Endothelial cell of umbilical vein (primary cell): Measurements from ENCODE around the gene MCM9. TPM values are rescaled to one million over a fixed set of nuclear protein-coding genes. Genes with fewer than 3 reads are reported as not detected.

ENCODE experiments used
- BruUV-seq: library from RNA; stranded (reverse); fragments of 400-500 nt; replicated peaks from 2 replicates; lab custom pipeline; 2021; lab: Mats Ljungman, UMichigan
- CTCF ChIA-PET: fragments of 300-600, 350-600 bp; sonication (Branson Sonifier 250); formaldehyde crosslinking; loops from one replicate; lab custom pipeline; 2021; ENCODE audit warnings: antibody characterized with exemption, inconsistent platforms; lab: Charles Lee
- POLR2A ChIA-PET: fragments of 300-600, 350-600 bp; sonication (Branson Sonifier 250); formaldehyde crosslinking; loops from one replicate; lab custom pipeline; 2021; ENCODE audit warnings: antibody characterized with exemption, inconsistent platforms; lab: Charles Lee
- DNase-seq: peaks from one replicate; pipeline ENCODE4 v3.0.0-alpha.2; 2011; ENCODE audit warnings: low read depth, low spot score
- FAIRE-seq: peaks from 2 replicates; lab custom pipeline; 2011; peaks lifted over from hg19 to GRCh38; lab: Jason Lieb, UNC
- H2AFZ ChIP-seq: 2 replicates; pipeline ENCODE4 v1.6.0; 2012; ENCODE audit warnings: low read depth, low read length, control low read depth, inconsistent platforms
- H3K27ac ChIP-seq: 2 replicates; pipeline ENCODE4 v1.5.1; 2011; ENCODE audit warnings: low read depth, mild to moderate bottlenecking, control low read depth, low read length, moderate library complexity; ENCODE audit not compliant: insufficient read depth
- H3K27me3 ChIP-seq, 2 experiments: 2 replicates each; pipeline versions ENCODE4 v1.6.0 to v1.6.1; 2011; ENCODE audit warnings: low read length in 2 of 2, mixed read lengths in 1 of 2; ENCODE audit not compliant: control insufficient read depth in 2 of 2, insufficient read depth in 2 of 2
- H3K36me3 ChIP-seq, 2 experiments: 2 replicates in 1 of 2; 3 replicates in 1 of 2; pipeline ENCODE4 v1.5.1; 2011; ENCODE audit warnings: low read length in 2 of 2, mild to moderate bottlenecking in 1 of 2, moderate library complexity in 1 of 2; ENCODE audit not compliant: control insufficient read depth in 2 of 2, insufficient read depth in 2 of 2; ENCODE audit errors: extremely low read depth in 1 of 2
- H3K4me1 ChIP-seq: 3 replicates; pipeline ENCODE4 v1.5.1; 2011; ENCODE audit warnings: mild to moderate bottlenecking, low read length; ENCODE audit not compliant: control insufficient read depth, insufficient read depth; ENCODE audit errors: extremely low read depth
- H3K4me2 ChIP-seq: 2 replicates; pipeline ENCODE4 v1.6.1; 2011; ENCODE audit warnings: low read length, control low read depth, mixed read lengths; ENCODE audit not compliant: insufficient read depth
- H3K4me3 ChIP-seq, 3 experiments: fragments of 200-600 bp in 1 of 3; sonication (generic), shearing (Covaris generic) in 1 of 3; replicated peaks in 1 of 3; 2 replicates each; pipeline ENCODE4 v1.5.1; 2011 to 2016; ENCODE audit warnings: control low read depth in 3 of 3, low read length in 3 of 3, mild to moderate bottlenecking in 2 of 3, inconsistent platforms in 1 of 3, low read depth in 1 of 3, moderate library complexity in 1 of 3; ENCODE audit not compliant: insufficient read depth in 1 of 3
- H3K79me2 ChIP-seq: 2 replicates; pipeline ENCODE4 v1.6.0; 2012; ENCODE audit warnings: low read length, inconsistent platforms; ENCODE audit not compliant: control insufficient read depth, insufficient read depth
- H3K9ac ChIP-seq: replicated peaks from 2 replicates; pipeline ENCODE3; 2011; ENCODE audit warnings: low read length, control low read depth; ENCODE audit not compliant: insufficient read depth; ENCODE audit errors: extremely low read depth
- H3K9me1 ChIP-seq: replicated peaks from 3 replicates; pipeline ENCODE4 v1.6.0; 2011; ENCODE audit warnings: mild to moderate bottlenecking, low read length; ENCODE audit not compliant: control insufficient read depth, insufficient read depth; ENCODE audit errors: extremely low read depth
- H3K9me3 ChIP-seq: replicated peaks from 2 replicates; pipeline ENCODE4 v1.5.1; 2012; ENCODE audit warnings: low read length, inconsistent platforms; ENCODE audit not compliant: control insufficient read depth, insufficient read depth
- H4K20me1 ChIP-seq: replicated peaks from 2 replicates; pipeline ENCODE3; 2011; ENCODE audit warnings: mild to moderate bottlenecking, low read length; ENCODE audit not compliant: control insufficient read depth, insufficient read depth; ENCODE audit errors: extremely low read depth
- CTCF ChIP-seq, 2 donors: IDR thresholded peaks; 1 replicate in 1 of 2; 2 replicates in 1 of 2; pipeline ENCODE4 v1.5.1; 2011; ENCODE audit warnings: low read length in 2 of 2, mild to moderate bottlenecking in 2 of 2, moderate library complexity in 2 of 2, control low read depth in 1 of 2, inconsistent platforms in 1 of 2, low read depth in 1 of 2; ENCODE audit not compliant: insufficient read depth in 1 of 2; ENCODE audit errors: extremely low read depth in 1 of 2
- EZH2 ChIP-seq: IDR thresholded peaks from 2 replicates; pipeline ENCODE4 v1.6.1; 2012; ENCODE audit warnings: borderline replicate concordance, low read depth, mild to moderate bottlenecking, moderate library complexity, low read length, inconsistent platforms; ENCODE audit not compliant: severe bottlenecking
- FOS ChIP-seq: IDR thresholded peaks from 2 replicates; pipeline ENCODE4 v1.6.1; 2011; ENCODE audit warnings: mild to moderate bottlenecking, low read length, moderate library complexity, borderline replicate concordance; ENCODE audit not compliant: insufficient read depth
- GATA2 ChIP-seq: IDR thresholded peaks from 2 replicates; pipeline ENCODE4 v1.7.0; 2011; ENCODE audit warnings: low read depth, mild to moderate bottlenecking, moderate library complexity, mixed read lengths, low read length; ENCODE audit not compliant: insufficient read length, insufficient read depth
- JUN ChIP-seq: IDR thresholded peaks from 2 replicates; pipeline ENCODE4 v1.6.1; 2011; ENCODE audit warnings: borderline replicate concordance, low read depth; ENCODE audit not compliant: insufficient read length, insufficient read depth
- MAX ChIP-seq: IDR thresholded peaks from 2 replicates; pipeline ENCODE4 v1.6.1; 2011; ENCODE audit not compliant: insufficient read depth, insufficient read length
- MYC ChIP-seq: IDR thresholded peaks from one replicate; pipeline ENCODE4 v1.6.1; 2011; ENCODE audit warnings: mild to moderate bottlenecking, low read depth, low read length
- POLR2A ChIP-seq: IDR thresholded peaks from 2 replicates; pipeline ENCODE4 v1.6.1; 2012; ENCODE audit warnings: low read depth, mild to moderate bottlenecking, control low read depth, low read length
- POLR2AphosphoS5 ChIP-seq: IDR thresholded peaks from 2 replicates; pipeline ENCODE4 v1.6.1; 2012; ENCODE audit warnings: low read depth, mild to moderate bottlenecking, control low read depth, low read length, moderate library complexity; ENCODE audit not compliant: insufficient read depth
- dilution Hi-C: fragments of 300-500 bp; cut with MboI; formaldehyde crosslinking; loops from one replicate; pipeline ENCODE4 v1.15.0; 2019; ENCODE audit warnings: low sequenced_read_pairs; ENCODE audit not compliant: extremely low pct_ligation_motif_present
- intact Hi-C: fragments of 100-400 bp; cut with micrococcal nuclease; formaldehyde crosslinking; loops from one replicate; pipeline ENCODE4 v1.10.0; 2022
- polyA plus RNA-seq, 4 experiments: library from polyadenylated mRNA; depleted of rRNA in 3 of 4; stranded (reverse) in 3 of 4; unstranded in 1 of 4; fragments of >200 nt; gene quantifications; 2 replicates each; pipeline versions ENCODE4 v1.2.1 to v1.2.3, GENCODE V29; 2011 to 2012; ENCODE audit warnings: missing spikeins in 1 of 4
- total RNA-seq: library from RNA; stranded (reverse); gene quantifications from 2 replicates; pipeline ENCODE4 v1.2.3, GENCODE V29; 2021

Gene MCM9
- total and polyA plus RNA-seq, 2 donors (not counting 3 experiments of a cell fraction or from before 2014, with no cell fraction given): 2.0 to 14.1 TPM

GRCh38 chr6:118764766-118765165, 170.2 kb downstream of the MCM9 start:
- no peaks in the 10 kb centered on the region for H3K36me3 ChIP-seq
- no peaks in the 10 kb centered on the region for H3K79me2 ChIP-seq
- no TSS peak for BruUV-seq
- POLR2A ChIA-PET: no interaction called here
- no peak overlapping the region for H3K9ac ChIP-seq
- DNase-seq (no peak), FAIRE-seq (no peak)
- CTCF ChIA-PET: no interaction called here
- dilution Hi-C loops: no loop called here
- intact Hi-C loops: no loop called here
- no peak overlapping the region for H3K4me3 ChIP-seq
- H2AFZ ChIP-seq: no peak overlapping the region
- peaks cover 0 to 2% of the 10 kb centered on the region in 2 experiments for H3K27me3 ChIP-seq
- H3K9me3 ChIP-seq: no peaks in the 10 kb centered on the region
- H3K4me2 ChIP-seq: no peak overlapping the region
- H3K4me1 ChIP-seq: no peaks in the 10 kb centered on the region
- no peaks in the 10 kb centered on the region for H4K20me1 ChIP-seq
- TF ChIP-seq GATA2 (no peak), CTCF (IDR thresholded peaks at IDR 0.05; ENCODE audit: extremely low read depth in 1 of 2, insufficient read depth in 1 of 2, low read depth in 1 of 2, low read length in 2 of 2) (no peak), EZH2 (no peak), POLR2A (no peak), MAX (no peak), MYC (no peak), JUN (no peak), FOS (no peak), POLR2AphosphoS5 (no peak)
- H3K27ac ChIP-seq: no peak overlapping the region
- H3K9me1 ChIP-seq: no peaks in the 10 kb centered on the region

Other genes starting within 250 kb of the MCM9 start
- gene ASF1A, start 41.0 kb downstream of the MCM9 start, total RNA-seq: 38.4 TPM in 2 replicates
- gene ASF1A, start 41.0 kb downstream of the MCM9 start, polyA plus RNA-seq: 8.8 and 17.6 TPM in 2 replicates
- 0.84 and 0.95 TPM in 2 replicates for gene FAM184A, start 143.5 kb upstream of the MCM9 start, total RNA-seq
- 0.04 and 0.16 TPM in 2 replicates for gene FAM184A, start 143.5 kb upstream of the MCM9 start, polyA plus RNA-seq